GM23338 (cell line): ENCODE results near the gene MFSD11.

ENCODE experiments used
- CREB1 ChIP-seq: fragments of 250-450 bp; sonication (Bioruptor Pico); IDR thresholded peaks from 2 replicates; pipeline ENCODE4 v1.5.0; 2020; ENCODE audit warnings: low read depth, mild to moderate bottlenecking, moderate library complexity
- EZH2 ChIP-seq: fragments of 200-600 bp; sonication (generic); IDR thresholded peaks from one replicate; pipeline ENCODE4 v1.8.0; 2017; ENCODE audit warnings: antibody characterized with exemption, mild to moderate bottlenecking, low read depth; ENCODE audit not compliant: unreplicated experiment
- EZH2phosphoT487 ChIP-seq: fragments of 200-600 bp; sonication (generic); IDR thresholded peaks from one replicate; pipeline ENCODE4 v1.8.1; 2018; ENCODE audit warnings: antibody characterized with exemption; ENCODE audit not compliant: unreplicated experiment
- NANOG ChIP-seq: IDR thresholded peaks from 2 replicates; pipeline ENCODE4 v1.6.1; 2016; ENCODE audit warnings: antibody characterized with exemption, borderline replicate concordance
- POLR2AphosphoS5 ChIP-seq: IDR thresholded peaks from 2 replicates; pipeline ENCODE4 v1.6.1; 2016; ENCODE audit warnings: antibody characterized with exemption, low read depth
- ZNF114 ChIP-seq: fragments of 250-450 bp; sonication (Bioruptor Pico); IDR thresholded peaks from 2 replicates; pipeline ENCODE4 v1.5.0; 2020; ENCODE audit warnings: mild to moderate bottlenecking, moderate library complexity
- TF ChIP-seq, protein P1 (sequence below), 2 experiments: fragments of 200-600 bp in 1 of 2; sonication (generic) in 1 of 2; conservative IDR thresholded peaks; 2 replicates each; pipeline versions ENCODE4 v1.5.1 to v1.6.1; 2016 to 2017; ENCODE audit warnings: antibody characterized with exemption in 2 of 2, low read depth in 2 of 2, mild to moderate bottlenecking in 2 of 2, moderate library complexity in 1 of 2
- TF ChIP-seq, protein P2 (sequence below): IDR thresholded peaks from one replicate; pipeline ENCODE4 v1.6.1; 2018; ENCODE audit warnings: antibody characterized with exemption; ENCODE audit not compliant: unreplicated experiment
- TF ChIP-seq, protein P3 (sequence below): IDR thresholded peaks from 2 replicates; pipeline ENCODE4 v1.6.1; 2016; ENCODE audit warnings: antibody characterized with exemption

DNA sequence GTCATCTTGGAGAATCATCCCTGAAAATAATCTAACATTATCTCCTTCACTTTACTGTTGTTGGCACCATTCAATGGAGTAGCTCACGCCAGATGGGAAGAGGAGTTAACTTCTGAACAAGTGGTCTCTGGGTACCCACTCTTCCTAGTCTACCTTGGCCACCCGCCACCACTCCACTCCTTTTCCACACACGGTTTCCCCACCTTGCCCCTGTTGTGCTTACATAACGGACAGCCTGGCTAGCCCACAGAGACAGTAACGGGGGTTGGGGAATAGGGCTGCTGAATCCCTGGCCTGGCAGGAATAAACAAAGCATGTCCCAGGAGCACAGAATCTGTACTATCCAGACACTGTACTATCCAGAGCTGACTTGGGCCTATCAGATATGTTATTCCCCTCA, 23.6 kb upstream of the MFSD11 start:
- no peak for TF ChIP-seq POLR2AphosphoS5
- TF ChIP-seq EZH2 = no peak
- TF ChIP-seq, protein P1, sequence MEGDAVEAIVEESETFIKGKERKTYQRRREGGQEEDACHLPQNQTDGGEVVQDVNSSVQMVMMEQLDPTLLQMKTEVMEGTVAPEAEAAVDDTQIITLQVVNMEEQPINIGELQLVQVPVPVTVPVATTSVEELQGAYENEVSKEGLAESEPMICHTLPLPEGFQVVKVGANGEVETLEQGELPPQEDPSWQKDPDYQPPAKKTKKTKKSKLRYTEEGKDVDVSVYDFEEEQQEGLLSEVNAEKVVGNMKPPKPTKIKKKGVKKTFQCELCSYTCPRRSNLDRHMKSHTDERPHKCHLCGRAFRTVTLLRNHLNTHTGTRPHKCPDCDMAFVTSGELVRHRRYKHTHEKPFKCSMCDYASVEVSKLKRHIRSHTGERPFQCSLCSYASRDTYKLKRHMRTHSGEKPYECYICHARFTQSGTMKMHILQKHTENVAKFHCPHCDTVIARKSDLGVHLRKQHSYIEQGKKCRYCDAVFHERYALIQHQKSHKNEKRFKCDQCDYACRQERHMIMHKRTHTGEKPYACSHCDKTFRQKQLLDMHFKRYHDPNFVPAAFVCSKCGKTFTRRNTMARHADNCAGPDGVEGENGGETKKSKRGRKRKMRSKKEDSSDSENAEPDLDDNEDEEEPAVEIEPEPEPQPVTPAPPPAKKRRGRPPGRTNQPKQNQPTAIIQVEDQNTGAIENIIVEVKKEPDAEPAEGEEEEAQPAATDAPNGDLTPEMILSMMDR (conservative IDR thresholded peaks at IDR 0.05; ENCODE audit: low read depth in 2 of 2) = no peak
- no peak for TF ChIP-seq CREB1 (CRISPR knock-in tag)
- TF ChIP-seq, protein P2, sequence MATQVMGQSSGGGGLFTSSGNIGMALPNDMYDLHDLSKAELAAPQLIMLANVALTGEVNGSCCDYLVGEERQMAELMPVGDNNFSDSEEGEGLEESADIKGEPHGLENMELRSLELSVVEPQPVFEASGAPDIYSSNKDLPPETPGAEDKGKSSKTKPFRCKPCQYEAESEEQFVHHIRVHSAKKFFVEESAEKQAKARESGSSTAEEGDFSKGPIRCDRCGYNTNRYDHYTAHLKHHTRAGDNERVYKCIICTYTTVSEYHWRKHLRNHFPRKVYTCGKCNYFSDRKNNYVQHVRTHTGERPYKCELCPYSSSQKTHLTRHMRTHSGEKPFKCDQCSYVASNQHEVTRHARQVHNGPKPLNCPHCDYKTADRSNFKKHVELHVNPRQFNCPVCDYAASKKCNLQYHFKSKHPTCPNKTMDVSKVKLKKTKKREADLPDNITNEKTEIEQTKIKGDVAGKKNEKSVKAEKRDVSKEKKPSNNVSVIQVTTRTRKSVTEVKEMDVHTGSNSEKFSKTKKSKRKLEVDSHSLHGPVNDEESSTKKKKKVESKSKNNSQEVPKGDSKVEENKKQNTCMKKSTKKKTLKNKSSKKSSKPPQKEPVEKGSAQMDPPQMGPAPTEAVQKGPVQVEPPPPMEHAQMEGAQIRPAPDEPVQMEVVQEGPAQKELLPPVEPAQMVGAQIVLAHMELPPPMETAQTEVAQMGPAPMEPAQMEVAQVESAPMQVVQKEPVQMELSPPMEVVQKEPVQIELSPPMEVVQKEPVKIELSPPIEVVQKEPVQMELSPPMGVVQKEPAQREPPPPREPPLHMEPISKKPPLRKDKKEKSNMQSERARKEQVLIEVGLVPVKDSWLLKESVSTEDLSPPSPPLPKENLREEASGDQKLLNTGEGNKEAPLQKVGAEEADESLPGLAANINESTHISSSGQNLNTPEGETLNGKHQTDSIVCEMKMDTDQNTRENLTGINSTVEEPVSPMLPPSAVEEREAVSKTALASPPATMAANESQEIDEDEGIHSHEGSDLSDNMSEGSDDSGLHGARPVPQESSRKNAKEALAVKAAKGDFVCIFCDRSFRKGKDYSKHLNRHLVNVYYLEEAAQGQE = no peak
- TF ChIP-seq EZH2phosphoT487 = no peak
- TF ChIP-seq, protein P3, sequence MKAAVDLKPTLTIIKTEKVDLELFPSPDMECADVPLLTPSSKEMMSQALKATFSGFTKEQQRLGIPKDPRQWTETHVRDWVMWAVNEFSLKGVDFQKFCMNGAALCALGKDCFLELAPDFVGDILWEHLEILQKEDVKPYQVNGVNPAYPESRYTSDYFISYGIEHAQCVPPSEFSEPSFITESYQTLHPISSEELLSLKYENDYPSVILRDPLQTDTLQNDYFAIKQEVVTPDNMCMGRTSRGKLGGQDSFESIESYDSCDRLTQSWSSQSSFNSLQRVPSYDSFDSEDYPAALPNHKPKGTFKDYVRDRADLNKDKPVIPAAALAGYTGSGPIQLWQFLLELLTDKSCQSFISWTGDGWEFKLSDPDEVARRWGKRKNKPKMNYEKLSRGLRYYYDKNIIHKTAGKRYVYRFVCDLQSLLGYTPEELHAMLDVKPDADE = no peak
- TF ChIP-seq NANOG = no peak
- no peak for TF ChIP-seq ZNF114 (CRISPR knock-in tag)
